ENCODE measurements around the gene PLCB4.

- TF ChIP-seq CTCF (optimal IDR thresholded peaks at IDR 0.05 in 1 of 3, IDR thresholded peaks at IDR 0.05 in 1 of 3, conservative IDR thresholded peaks at IDR 0.05 in 1 of 3; ENCODE audit: extremely low read depth in 1 of 3, insufficient read depth in 2 of 3, low read length in 3 of 3) (no peak), EZH2 (IDR thresholded peaks at IDR 0.05; ENCODE audit: low read length) (no peak)
These were observed 373.1 kb downstream of the PLCB4 start for GRCh38 chr20:9441948-9442347.
